Ramos (cell line): ENCODE results near the gene USP28.
"Not testable (repeated sequence)": the region's sequence is repeated elsewhere in the genome, so short reads cannot be mapped to it uniquely, and the experiment has no call there.

ENCODE experiments used
- in situ Hi-C: fragments of 300-500 bp; cut with MboI; formaldehyde crosslinking; loops from one replicate; pipeline ENCODE4 v1.14.3; 2022; ENCODE audit warnings: low sequenced_read_pairs; ENCODE audit not compliant: unreplicated experiment

USP28 gene

GRCh38 chr11:113841691-113842090 is 33.7 kb downstream of the USP28 start:
- in situ Hi-C loops = no loop called here

GRCh38 chr11:113840932-113841664 is 34.3 kb downstream of the USP28 start:
- in situ Hi-C loops = no loop called here

GRCh38 chr11:113839842-113840241 is 35.5 kb downstream of the USP28 start:
- in situ Hi-C loops = no loop called here

- in situ Hi-C loops = no loop called here
These were observed 37.4 kb downstream of the USP28 start for GRCh38 chr11:113838005-113838404.

GRCh38 chr11:113835306-113835705 is 40.1 kb downstream of the USP28 start:
- in situ Hi-C loops = no loop called here

- in situ Hi-C loops = no loop called here
These were observed 42.2 kb downstream of the USP28 start for GRCh38 chr11:113833151-113833550.

- in situ Hi-C loops = no loop called here
These were observed 44.1 kb downstream of the USP28 start for GRCh38 chr11:113831314-113831713.

GRCh38 chr11:113829751-113830150 is 45.6 kb downstream of the USP28 start:
- in situ Hi-C loops = no loop called here

GRCh38 chr11:113828191-113828590 is 47.2 kb downstream of the USP28 start:
- in situ Hi-C loops = no loop called here

GRCh38 chr11:113827477-113827876 is 47.9 kb downstream of the USP28 start:
- in situ Hi-C loops = no loop called here

- in situ Hi-C loops = no loop called here
These were observed 56.9 kb downstream of the USP28 start for GRCh38 chr11:113818426-113818825.

- in situ Hi-C loops = no loop called here
These were observed 57.7 kb downstream of the USP28 start for GRCh38 chr11:113817626-113818025.

- in situ Hi-C loops = no loop called here
These were observed 58.2 kb downstream of the USP28 start for GRCh38 chr11:113817162-113817561.

GRCh38 chr11:113814181-113814580 is 61.2 kb downstream of the USP28 start:
- in situ Hi-C loops = no loop called here

- in situ Hi-C loops = no loop called here
These were observed 66.4 kb downstream of the USP28 start for GRCh38 chr11:113808931-113809330.

GRCh38 chr11:113806406-113806805 is 69.0 kb downstream of the USP28 start:
- in situ Hi-C loops = no loop called here

GRCh38 chr11:113805640-113806039 is 69.7 kb downstream of the USP28 start:
- in situ Hi-C loops = no loop called here

- in situ Hi-C loops = no loop called here
These were observed 72.8 kb downstream of the USP28 start for GRCh38 chr11:113802621-113803020.

GRCh38 chr11:113796663-113797259 is 78.6 kb downstream of the USP28 start:
- in situ Hi-C loops = no loop called here

- in situ Hi-C loops = no loop called here
These were observed 85.6 kb downstream of the USP28 start for GRCh38 chr11:113789675-113790320.

GRCh38 chr11:113789016-113789415 is 86.4 kb downstream of the USP28 start:
- in situ Hi-C loops = not testable (repeated sequence)
